ENCODE measurements around the gene KDELR1. TPM values are rescaled to one million over a fixed set of nuclear protein-coding genes. Genes with fewer than 3 reads are reported as not detected.

The KDELR1 gene
- total and polyA plus RNA-seq, 9 of the 15 experiments (the other 6 are each of a cell fraction or from before 2014, with no cell fraction given): 6.1 to 165 (median 58.5) TPM

DNA sequence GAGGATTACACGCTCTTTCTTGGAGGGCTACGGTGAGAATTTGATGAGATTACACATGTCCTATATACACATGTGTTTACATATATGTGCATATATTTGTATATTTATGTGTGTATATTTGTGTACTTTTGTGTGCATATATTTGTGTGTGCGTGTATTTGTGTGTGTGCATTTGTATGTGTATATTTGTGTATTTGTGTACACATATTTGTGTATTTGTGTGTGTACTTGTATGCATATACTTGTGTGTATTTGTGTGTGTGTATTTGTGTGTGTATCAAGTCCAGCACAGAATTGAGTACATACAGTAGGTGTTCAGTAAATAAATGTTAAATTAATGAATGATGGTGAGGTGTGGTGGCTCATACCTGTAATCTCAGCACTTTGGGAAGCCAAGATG is 29.4 kb downstream of the KDELR1 start:
- H3K4me2 ChIP-seq (ENCODE audit: insufficient read depth, low read length): no peak overlapping the region
- ATAC-seq (no peak), FAIRE-seq (no peak), DNase-seq (ENCODE audit: extremely low read depth in 1 of 4, low spot score in 3 of 4) (no peak)
- H3K9me3 ChIP-seq (replicated peaks; ENCODE audit: control insufficient read depth, insufficient read depth, low read depth, low read length): no peaks in the 10 kb centered on the region
- H3K36me3 ChIP-seq (ENCODE audit: control insufficient read depth, insufficient read depth, low read length): peaks cover 3% of the 10 kb centered on the region; the same call in 2 of the 3 replicates
- no peaks in the 10 kb centered on the region for H4K20me1 ChIP-seq (replicated peaks; ENCODE audit: control insufficient read depth, insufficient read depth, low read length)
- H2AFZ ChIP-seq (ENCODE audit: low read depth, low read length): no peak overlapping the region
- H3K4me3 ChIP-seq: no peak overlapping the region
- intact Hi-C loops (cut with micrococcal nuclease) (loop anchor here (5.0 kb wide), 1 partner anchor 40 kb away; a partner anchor contains a TSS), in situ Hi-C loops (cut with MboI) (no loop called here)
- H3K9me1 ChIP-seq (ENCODE audit: control insufficient read depth, insufficient read depth, low read length): no peaks in the 10 kb centered on the region
- 97% methylated on average over 3 of the region's 3 CpGs for WGBS (ENCODE audit: insufficient coverage, low coverage, missing lambda C conversion rate)
- POLR2A ChIA-PET: no interaction called here
- H3K4me1 ChIP-seq (replicated peaks in 1 of 2; ENCODE audit: control insufficient read depth in 2 of 2, insufficient read depth in 2 of 2, low read length in 2 of 2): peaks cover 8 to 25% of the 10 kb centered on the region in 2 experiments
- no peak overlapping the region for H3K9ac ChIP-seq (ENCODE audit: insufficient read depth in 1 of 2, low read depth in 2 of 2, low read length in 2 of 2)
- no peaks in the 10 kb centered on the region for H3K27me3 ChIP-seq (ENCODE audit: control insufficient read depth in 2 of 2, insufficient read depth in 2 of 2, low read length in 2 of 2)
- TF ChIP-seq KDM1A (IDR thresholded peaks at IDR 0.05): peak in 1 of 2 experiments; percentile 98; a peak in 2 of 4 replicates
- peak; percentile 95; the same call in 1 of the 2 replicates for TF ChIP-seq ARID2 (IDR thresholded peaks at IDR 0.05)
- TF ChIP-seq, protein P1, sequence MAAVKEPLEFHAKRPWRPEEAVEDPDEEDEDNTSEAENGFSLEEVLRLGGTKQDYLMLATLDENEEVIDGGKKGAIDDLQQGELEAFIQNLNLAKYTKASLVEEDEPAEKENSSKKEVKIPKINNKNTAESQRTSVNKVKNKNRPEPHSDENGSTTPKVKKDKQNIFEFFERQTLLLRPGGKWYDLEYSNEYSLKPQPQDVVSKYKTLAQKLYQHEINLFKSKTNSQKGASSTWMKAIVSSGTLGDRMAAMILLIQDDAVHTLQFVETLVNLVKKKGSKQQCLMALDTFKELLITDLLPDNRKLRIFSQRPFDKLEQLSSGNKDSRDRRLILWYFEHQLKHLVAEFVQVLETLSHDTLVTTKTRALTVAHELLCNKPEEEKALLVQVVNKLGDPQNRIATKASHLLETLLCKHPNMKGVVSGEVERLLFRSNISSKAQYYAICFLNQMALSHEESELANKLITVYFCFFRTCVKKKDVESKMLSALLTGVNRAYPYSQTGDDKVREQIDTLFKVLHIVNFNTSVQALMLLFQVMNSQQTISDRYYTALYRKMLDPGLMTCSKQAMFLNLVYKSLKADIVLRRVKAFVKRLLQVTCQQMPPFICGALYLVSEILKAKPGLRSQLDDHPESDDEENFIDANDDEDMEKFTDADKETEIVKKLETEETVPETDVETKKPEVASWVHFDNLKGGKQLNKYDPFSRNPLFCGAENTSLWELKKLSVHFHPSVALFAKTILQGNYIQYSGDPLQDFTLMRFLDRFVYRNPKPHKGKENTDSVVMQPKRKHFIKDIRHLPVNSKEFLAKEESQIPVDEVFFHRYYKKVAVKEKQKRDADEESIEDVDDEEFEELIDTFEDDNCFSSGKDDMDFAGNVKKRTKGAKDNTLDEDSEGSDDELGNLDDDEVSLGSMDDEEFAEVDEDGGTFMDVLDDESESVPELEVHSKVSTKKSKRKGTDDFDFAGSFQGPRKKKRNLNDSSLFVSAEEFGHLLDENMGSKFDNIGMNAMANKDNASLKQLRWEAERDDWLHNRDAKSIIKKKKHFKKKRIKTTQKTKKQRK (IDR thresholded peaks at IDR 0.05; ENCODE audit: borderline replicate concordance, low read depth, low read length): no peak
- peaks cover 4% of the 10 kb centered on the region; the same call in 1 of the 3 replicates for H3K79me2 ChIP-seq (ENCODE audit: control insufficient read depth, insufficient read depth, low read length)
- BruUV-seq (replicated peaks): no TSS peak
- CTCF ChIA-PET (ENCODE audit: low intra/inter-chr PET ratio): no interaction called here
- H3K27ac ChIP-seq (ENCODE audit: extremely low read depth, low read depth, low read length): no peak overlapping the region

All from K562 (cell line).